Measurements from ENCODE around the gene TSPAN1. TPM values are rescaled to one million over a fixed set of nuclear protein-coding genes. Genes with fewer than 3 reads are reported as not detected.
"Not testable (repeated sequence)": the region's sequence is repeated elsewhere in the genome, so short reads cannot be mapped to it uniquely, and the experiment has no call there.

The TSPAN1 gene
- total and polyA plus RNA-seq, 4 donors: 0.33 to 7.0 (median 2.1) TPM

- not testable (repeated sequence) for H3K4me1 ChIP-seq (ENCODE audit: control insufficient read depth in 4 of 4, insufficient read depth in 4 of 4, low read length in 3 of 4); H3K9me3 ChIP-seq (ENCODE audit: control insufficient read depth in 4 of 4, low read length in 3 of 4); H3K9ac ChIP-seq (ENCODE audit: low read depth in 1 of 2, low read length in 2 of 2); H3K4me3 ChIP-seq (ENCODE audit: low read depth in 1 of 3, low read length in 3 of 3); H3K27me3 ChIP-seq (ENCODE audit: control insufficient read depth in 4 of 4, insufficient read depth in 4 of 4, low read length in 3 of 4); H3K27ac ChIP-seq (ENCODE audit: low read depth in 1 of 2, low read length in 2 of 2); DNase-seq (ENCODE audit: low spot score); H3K36me3 ChIP-seq (ENCODE audit: control insufficient read depth in 4 of 4, insufficient read depth in 3 of 4, low read depth in 1 of 4, low read length in 3 of 4)
- WGBS: 99% methylated on average over 3 of the region's 3 CpGs
Measured at GRCh38 chr1:46231231-46231630, 56.3 kb downstream of the TSPAN1 start.

Small RNAs within 50 kb of the gene (small RNA-seq; reads per million reads assigned to genes)
- gene AL672043.1: not detected

Other genes starting within 250 kb of the TSPAN1 start
- 1 to 10 TPM; 3.7 to 4.6 TPM for gene PIK3R3, start 42.5 kb upstream of the TSPAN1 start, total RNA-seq
- 1 to 10 TPM; 1.5 to 1.8 TPM for gene PIK3R3, start 42.5 kb upstream of the TSPAN1 start, polyA plus RNA-seq
- not detected for gene P3R3URF, start 1.4 kb downstream of the TSPAN1 start, total RNA-seq
- gene P3R3URF, start 1.4 kb downstream of the TSPAN1 start, polyA plus RNA-seq: not detected
- 10 to 100 TPM; 10.3 to 32.0 TPM for gene POMGNT1, start 23.3 kb downstream of the TSPAN1 start, total RNA-seq
- gene POMGNT1, start 23.3 kb downstream of the TSPAN1 start, polyA plus RNA-seq: 10 to 100 TPM; 30.7 to 31.4 TPM
- under 1 TPM; 0.09 to 0.50 TPM for gene LURAP1, start 28.2 kb downstream of the TSPAN1 start, total RNA-seq
- under 1 TPM in 1 of 2 donors, not detected in 1; 0.08 TPM for gene LURAP1, start 28.2 kb downstream of the TSPAN1 start, polyA plus RNA-seq
- 1 to 10 TPM in 1 of 2 donors, under 1 TPM in 1; 0.08 to 8.8 TPM for gene RAD54L, start 72.7 kb downstream of the TSPAN1 start, total RNA-seq
- gene RAD54L, start 72.7 kb downstream of the TSPAN1 start, polyA plus RNA-seq: under 1 TPM; 0.35 to 0.68 TPM
- 10 to 100 TPM; 30.5 to 58.4 TPM for gene LRRC41, start 128.5 kb downstream of the TSPAN1 start, total RNA-seq
- 10 to 100 TPM; 22.0 to 25.0 TPM for gene LRRC41, start 128.5 kb downstream of the TSPAN1 start, polyA plus RNA-seq
- 100 to 1,000 TPM; 183 to 220 TPM for gene UQCRH, start 128.6 kb downstream of the TSPAN1 start, total RNA-seq
- 100 to 1,000 TPM; 158 to 220 TPM for gene UQCRH, start 128.6 kb downstream of the TSPAN1 start, polyA plus RNA-seq
- 10 to 100 TPM; 12.2 to 17.2 TPM for gene NSUN4, start 165.7 kb downstream of the TSPAN1 start, total RNA-seq
- gene NSUN4, start 165.7 kb downstream of the TSPAN1 start, polyA plus RNA-seq: 10 to 100 TPM in 1 of 2 donors, 1 to 10 TPM in 1; 7.0 to 11.7 TPM
- 10 to 100 TPM in 1 of 2 donors, 1 to 10 TPM in 1; 4.3 to 41.5 TPM for gene FAAH, start 219.2 kb downstream of the TSPAN1 start, total RNA-seq
- gene FAAH, start 219.2 kb downstream of the TSPAN1 start, polyA plus RNA-seq: 10 to 100 TPM; 17.8 to 26.5 TPM

All from liver (tissue), 10 donors.